Stimulated activated CD4-positive, alpha-beta T cell treated with anti-CD3 and anti-CD28 coated beads, Interleukin-4, amount 100 ng/mL, for 1 hour (primary cell): ENCODE results near the gene PRUNE2.

Experiments
- DNase-seq: peaks from one replicate; pipeline ENCODE4 v3.0.0-alpha.2; 2020

The PRUNE2 gene

DNA sequence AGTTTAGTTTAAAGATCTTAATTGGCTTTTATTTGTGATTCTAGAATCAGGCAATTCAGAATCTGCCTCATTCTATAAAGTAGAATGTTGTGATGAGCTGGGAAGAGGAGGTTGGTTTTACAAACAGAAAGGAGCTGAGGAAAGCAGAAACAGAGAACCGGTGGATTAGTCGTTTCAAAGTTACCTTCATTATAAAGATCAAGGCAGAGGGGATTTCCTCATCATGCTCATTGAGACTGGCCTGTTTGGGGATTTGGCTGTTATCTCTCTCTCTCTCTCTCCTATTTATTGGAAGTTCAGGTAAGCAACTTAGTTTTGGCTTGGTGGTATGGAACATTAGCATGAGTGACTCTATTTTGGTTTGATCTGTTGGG lies 313.0 kb downstream of the PRUNE2 start:
- DNase-seq, result no peak

DNA sequence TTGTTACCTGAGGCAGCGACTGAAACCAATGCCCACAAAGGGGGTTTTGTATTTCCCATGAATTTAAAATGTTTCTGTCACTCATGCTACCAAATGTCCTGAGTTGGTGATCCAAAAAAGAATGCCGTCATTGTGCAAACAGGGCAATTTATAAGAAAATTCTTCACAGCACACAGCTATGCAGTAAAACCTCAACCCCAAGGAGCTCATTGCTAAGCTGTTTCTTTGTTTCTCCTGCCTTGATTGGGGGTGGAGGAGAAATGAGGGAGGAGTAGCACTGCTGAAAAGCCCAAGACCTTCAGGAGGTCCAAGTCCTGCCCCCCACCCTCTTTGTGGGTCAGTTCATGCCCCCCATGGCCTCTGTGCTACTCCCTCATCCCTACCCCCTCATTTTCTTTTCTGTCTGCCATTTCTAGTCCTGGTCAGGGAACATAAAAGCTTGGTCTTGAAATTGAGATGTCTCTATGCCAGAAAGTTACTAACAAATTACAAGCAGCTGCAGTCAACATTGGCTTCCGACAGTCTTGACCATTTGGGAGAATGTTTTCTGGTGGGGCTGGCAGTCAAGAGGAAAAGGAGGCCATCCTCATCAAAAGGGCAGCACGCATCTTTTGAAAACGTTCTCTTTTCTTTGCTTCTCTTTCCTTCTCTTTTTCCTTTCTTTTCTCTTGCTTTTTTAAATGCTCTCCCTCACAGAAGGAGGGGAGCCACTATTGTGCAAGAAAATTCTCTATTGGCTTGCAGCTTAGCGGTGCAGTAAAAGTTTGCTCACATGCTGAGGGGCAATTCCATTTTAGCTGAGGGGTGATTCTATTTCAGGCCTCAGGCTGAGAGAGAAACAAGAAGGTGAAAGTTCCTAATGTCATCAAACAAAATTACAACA lies 313.6 kb downstream of the PRUNE2 start:
- no peak for DNase-seq

DNA sequence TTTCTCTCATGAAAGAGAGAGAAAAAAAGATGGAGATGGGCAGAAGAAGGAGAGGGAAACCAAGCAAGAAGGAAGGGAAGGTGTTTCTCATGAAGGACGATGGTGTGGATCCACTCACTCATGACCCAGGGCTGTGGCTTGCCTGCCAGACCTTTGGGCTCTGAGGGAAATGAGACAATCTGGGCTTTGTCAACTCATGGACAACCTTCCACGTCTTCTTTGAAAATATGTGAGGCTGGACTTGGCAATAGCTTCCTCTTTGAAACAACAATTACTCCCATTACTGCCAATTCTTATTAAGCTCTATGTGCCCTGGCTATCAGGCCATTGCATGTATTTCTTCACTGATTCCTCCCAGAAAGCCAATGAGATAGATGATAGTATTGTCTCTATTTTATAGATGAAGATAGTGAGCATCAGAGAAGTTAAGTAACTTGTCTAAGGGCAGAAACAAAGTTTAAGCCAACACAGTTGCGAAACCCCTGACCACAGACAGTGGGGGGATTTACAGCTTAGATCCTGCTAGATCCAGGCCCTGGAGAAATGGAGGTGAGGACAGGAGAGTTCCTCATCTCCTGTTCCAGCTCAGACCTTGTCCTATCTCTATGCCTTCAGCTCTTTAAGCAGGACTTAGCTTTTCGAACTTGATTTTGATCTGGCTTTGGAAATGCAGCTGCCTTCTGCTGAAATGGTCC lies 314.5 kb downstream of the PRUNE2 start:
- no peak for DNase-seq

DNA sequence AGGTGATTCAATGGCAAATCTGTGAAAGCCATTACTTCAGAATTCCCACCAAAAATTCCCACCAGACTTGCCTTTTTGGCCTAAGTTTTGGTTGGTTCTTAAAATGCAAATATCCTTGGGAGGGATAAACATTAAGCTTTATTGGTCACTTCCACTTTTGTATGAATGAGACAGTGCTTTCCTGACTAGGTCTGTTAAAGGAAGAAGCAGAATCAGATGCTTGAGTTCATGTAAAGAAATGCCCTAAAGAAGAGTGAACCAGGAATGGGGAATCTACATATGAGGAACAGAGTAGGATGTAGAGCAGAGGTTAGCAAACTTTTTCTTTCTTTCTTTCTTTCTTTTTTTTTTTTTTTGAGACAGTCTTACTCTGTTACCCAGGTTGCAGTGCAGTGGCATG lies 317.6 kb downstream of the PRUNE2 start:
- DNase-seq, result no peak

DNA sequence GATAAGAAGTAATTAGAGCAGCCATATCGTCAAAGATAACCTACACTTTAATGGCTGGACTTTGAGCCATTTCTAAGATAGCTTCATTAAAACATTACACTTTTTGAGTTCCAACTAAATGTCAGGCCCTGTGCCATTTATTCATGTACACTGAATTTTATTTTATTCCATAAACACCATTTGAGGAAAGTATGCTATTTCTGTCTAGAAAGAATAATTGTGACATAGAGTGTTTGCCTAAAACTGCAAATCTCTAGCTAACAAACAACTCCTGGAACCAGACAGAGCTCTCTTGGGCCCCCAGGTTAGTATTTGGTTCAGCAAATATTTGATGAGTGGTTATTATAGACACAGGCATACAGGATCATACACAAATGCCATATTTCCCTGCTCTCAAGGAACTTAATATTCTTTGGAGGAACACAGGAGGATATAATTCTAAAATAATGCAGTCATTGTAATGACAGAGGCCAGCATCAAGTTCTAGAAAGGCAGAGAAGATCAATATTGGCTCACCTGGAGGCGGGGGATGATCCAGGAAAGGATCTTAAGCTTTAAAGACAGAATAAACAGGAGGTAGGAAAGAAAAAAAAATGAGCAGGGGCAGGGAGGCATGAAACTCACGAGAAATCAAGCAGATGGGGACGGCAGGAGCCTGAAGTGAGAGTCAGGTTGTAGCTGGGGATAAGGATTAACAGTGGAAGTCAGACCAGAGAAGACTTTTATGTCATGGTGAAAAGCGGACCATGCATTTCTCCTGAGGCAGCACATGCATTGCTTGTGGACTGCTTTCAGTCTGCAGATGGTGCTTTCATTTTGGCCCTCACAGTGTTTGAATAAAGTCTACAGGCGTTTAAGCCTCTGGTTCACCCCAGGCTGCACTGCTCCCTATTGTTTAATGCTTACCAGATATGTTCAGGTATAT lies 319.3 kb downstream of the PRUNE2 start:
- DNase-seq, result no peak

DNA sequence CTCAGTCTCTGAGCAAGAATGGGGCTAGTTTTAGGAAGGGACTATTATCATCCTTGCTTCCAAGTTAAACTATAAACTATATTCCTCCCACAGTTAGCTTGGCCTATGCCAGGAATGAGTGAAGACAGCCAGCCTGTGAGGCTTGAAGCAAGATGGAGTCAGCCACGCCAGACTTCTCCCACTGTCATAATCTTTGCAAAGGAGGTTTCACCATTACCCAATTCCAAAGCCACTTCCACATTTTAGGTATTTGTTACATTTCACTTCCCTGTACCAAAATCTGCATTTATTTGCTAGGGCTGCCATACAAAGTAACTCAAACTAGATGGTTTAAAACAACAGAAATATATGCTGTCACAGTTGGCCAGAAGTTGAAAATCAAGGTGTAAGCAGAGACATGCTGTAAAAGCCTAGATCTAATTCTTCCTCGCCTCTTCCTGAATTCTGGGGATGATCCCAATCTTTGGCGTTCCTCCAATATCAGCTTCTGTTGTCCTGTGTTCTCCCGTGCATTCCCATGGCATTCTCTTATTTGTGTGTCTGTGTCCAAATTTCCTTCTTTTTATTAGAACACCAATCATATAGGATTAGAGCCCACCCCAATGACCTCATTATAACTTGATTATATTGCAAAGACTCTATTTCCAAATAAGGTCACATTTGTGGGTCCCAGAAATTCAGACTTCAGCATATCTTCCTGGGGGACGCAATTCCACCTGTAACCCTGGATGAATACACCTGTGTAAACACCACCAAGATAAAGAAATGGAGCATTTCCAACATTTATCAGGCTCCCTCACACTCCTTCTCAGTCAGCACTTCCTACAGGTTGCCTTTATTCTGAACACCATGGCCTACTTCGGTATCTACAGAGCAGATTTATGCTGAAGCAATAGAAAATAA lies 320.2 kb downstream of the PRUNE2 start:
- no peak for DNase-seq

DNA sequence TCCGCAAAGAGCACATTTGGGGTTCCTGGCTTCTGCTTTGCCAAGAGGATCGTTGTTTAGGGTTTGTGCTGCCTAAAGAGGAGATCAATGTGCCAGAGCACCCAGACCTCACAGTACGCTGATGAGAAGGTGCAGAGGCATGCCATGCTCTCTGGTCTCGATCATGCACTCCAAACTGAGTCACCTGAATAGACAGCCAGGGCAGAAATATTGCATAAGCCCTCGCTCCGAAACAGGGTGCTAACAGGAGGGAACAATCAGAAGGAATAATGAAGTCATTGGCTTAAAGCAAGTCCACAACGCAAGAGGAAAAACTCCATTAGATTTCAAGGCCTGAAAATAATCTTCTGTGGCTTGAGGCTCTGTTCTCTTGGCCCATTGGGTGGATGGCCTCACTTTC lies 322.7 kb downstream of the PRUNE2 start:
- DNase-seq, result no peak

DNA sequence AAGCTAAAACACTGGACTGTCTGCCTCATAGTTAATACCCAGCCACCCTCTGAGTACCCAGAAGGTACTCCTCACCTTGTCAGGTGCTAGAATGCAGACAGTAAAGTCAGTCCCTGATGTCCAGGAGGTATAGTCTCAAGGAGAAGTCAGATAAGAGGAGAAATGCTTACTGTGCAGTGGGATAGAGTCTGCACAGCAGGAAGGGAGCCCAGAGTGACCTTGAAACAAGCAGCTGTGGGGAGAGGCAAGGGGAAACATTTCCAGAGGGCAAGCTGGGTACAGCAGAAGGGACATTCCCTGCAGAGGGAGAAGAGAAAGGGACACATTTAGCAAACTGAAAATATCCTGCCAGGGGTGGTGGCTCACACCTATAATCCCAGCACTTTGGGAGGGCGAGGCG lies 324.2 kb downstream of the PRUNE2 start:
- no peak for DNase-seq

DNA sequence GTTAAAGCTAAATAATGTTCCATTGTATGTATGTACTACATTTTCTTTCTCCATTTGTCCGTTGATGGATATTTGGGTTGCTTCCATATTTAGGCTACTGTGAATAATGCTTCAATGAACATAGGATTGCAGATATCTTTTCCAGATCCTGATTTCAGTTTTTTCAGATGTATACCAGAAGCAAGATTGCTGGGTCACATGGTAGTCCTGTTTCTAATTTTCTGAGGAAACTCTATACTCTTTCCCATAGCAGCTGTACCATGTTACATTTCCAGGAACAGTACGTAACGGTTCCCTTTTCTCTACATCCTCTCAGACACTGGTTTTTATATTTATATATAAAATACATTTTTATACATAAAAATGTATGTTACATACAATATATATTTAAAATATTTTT lies 325.1 kb downstream of the PRUNE2 start:
- DNase-seq, result no peak

DNA sequence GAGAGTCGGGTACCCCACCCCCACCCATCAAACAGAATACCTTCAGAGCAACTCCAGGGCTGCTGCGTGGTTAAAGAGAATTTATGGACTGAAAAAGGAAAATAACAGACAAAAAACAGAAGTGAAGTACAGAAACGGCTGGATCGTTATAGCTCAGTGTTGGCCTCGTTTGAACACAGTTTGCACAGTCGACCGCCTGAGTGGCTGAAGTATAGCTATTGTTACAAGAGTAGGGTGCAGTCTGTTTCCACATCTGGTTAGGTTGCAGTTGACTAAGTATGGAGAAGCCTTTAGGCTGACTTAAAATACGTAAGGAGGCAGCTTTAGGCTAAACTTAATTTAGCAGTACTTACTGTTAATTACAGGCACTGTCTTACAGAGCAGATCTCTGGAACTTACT lies 325.7 kb downstream of the PRUNE2 start:
- no peak for DNase-seq

DNA sequence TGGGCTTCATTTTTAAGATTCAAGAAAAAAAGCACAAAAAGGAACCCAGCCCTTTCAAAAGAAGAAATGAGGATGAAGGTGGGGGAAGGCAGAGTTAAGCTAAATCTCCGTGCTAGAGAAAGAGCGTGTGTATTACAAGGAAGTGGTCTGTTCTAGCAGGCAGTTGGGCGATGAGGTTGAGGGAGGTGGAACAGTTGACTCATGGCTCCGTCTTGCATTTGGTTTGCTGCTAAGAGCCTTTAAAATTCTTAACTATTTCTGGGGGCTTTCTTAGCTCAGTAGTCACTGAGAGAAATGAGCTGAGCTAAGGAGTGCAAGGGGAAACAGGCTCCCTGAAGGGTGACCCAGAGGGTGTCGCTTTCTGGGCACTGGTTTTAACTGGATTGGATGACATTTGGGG lies 329.6 kb downstream of the PRUNE2 start:
- DNase-seq, result peak; percentile 18

DNA sequence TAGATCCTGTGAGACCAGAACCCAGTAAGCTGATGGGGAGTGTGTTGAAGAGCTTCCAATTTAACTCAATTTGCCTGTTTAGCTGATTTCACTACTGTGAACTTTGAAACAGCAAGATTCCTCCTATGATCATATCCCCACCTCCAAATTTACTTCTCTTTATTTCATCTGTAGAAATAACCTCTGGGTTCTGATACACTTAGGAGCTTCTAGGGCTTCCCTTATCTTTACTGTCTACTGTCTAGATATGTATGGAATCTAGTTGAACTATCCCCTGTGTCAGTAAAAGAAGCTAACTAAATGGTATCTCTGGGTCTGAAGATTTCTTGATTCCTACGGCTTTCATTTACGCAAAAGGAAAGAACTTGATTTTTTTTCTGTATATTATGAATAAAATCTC lies 330.2 kb downstream of the PRUNE2 start:
- no peak for DNase-seq

DNA sequence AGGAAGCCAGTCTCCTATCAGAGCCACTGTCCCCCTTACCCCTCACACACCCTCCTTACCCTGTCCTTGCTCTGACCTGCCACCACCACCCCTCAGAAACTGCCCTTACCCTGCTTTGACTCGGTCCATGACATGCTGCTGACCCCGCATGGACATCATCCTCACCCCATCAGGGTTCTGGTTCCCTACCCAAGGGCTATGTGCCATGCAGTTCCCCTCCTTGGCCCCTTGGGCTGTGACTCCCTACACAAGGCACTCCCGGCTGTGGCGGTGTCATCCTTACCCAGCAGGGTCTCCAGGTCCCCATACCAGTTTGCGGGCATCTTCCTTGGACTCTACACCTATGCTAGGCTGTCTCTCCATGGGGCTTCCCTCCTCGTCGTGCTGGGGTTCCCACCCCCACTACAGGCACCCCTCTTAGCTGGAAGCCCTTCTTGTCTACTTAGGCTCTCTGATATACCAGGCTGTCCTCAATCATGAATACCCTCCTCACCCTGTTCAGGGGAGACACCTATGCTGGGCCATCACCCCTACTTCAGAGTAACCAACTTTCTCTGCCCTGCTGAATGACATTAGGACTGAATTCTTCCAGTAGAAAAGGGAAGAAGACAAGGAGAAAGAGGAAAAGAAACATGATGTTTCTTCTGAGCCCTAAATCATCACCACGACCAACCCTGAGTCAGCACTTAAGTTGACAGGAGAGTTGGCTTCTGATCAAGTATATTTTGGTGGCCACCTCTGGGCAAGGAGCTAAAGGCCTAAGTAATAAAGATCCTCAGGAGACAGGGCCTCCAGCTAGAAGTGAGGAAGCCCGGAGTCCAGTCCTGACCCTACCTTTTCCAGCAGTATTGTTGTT lies 331.8 kb downstream of the PRUNE2 start:
- no peak for DNase-seq

DNA sequence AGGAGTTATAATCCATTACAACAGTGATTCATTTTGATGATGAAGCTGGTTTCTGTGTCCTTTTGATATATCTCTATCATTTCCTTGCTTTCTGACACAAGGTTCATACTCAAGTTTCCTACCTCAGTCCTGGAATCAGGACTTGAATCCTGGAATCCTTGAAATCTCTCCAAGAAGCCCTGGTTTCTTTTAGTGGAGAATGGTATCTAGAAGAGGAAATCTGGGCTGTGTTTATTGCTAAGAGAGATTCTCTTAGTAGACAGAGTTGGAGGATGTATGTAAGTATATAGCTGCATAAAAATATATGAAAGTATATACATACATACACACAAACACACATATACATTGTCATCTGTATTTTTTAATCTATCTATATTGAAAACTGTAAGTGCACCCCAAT lies 332.5 kb downstream of the PRUNE2 start:
- no peak for DNase-seq

DNA sequence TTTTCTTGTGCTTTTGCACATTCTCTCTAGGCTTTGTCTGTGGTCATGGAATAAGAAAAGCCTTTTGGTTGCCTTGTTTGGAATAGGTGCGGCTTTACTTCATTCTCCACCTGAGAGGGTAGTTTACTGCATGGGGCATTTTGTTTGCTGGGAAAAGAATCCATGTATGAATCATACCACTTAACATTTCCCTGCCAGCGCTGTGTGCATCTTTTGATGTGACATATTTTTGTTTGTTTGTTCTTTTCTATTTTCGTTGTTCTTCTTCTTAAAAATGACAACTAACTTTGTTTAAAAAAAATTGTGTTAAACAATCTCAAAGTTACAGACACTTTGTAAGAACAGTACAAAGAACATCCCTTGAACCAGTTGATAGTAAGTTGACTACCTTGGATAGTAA lies 333.8 kb downstream of the PRUNE2 start:
- DNase-seq, result no peak

DNA sequence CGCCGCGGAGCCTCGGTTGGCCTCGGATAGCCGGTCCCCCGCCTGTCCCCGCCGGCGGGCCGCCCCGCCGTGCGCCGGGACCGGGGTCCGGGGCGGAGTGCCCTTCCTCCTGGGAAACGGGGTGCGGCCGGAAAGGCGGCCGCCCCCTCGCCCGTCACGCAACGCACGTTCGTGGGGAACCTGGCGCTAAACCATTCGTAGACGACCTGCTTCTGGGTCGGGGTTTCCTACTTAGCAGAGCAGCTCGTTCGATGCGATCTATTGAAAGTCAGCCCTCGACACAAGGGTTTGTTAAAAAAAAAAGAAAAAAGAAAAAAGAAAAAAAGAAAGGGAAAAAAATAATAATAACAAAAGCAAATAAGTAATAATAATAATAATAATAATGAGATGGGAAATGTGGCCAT lies 334.2 kb downstream of the PRUNE2 start:
- no peak for DNase-seq

DNA sequence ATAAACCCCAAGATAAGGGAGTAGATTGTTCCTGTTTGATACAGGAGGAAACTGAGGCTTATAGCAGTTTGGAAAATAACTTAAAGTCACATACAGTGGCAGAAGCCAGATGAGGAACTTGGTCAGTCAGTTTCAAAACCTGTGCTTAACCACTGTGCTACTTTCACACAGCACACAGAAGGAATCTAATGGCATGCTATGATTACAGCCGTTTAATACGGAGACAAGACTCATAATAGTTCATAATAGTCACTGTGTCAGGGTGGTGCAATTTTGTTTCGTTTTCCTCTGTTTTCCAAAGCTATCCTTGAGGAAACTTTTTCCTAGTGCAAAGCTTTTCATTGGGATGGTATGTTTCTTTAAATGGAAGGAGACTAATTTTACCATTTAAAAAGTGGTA lies 334.6 kb downstream of the PRUNE2 start:
- DNase-seq, result no peak

DNA sequence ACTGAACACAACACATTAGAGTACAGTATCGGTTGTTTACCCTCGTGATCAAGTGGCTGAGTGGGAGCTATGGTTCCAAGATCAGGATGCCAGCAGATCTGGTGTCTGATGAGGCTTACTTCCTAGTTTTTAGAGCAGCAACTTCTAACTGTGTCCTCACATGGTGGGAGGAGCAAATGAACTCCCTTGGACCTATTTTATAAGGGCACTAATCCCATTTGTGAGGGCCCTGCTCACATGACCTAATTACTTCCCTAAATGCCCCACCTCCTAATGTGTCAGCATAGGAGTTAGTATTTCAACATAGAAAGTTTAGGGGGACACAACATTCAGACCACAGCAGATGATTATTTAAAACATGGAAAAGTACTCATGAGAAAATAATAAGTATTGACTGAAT lies 335.1 kb downstream of the PRUNE2 start:
- DNase-seq, result no peak

DNA sequence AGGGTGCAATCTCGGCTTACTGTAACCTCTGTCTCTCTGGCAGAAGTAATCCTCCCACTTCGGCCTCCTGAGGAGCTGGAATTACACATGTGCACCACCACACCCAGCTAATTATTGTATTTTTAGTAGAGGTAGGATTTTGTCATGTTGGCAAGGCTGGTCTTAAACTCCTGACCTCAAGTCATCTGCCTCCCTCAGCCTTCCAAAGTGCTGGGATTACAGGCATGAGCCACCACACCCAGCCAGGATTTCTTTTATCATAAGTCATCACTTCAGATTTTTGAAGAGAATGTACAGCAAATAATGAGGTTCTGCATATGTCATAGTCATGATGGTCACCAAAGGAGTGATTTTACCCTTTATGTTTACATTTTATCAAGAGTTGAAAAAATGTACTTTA lies 338.8 kb downstream of the PRUNE2 start:
- no peak for DNase-seq

DNA sequence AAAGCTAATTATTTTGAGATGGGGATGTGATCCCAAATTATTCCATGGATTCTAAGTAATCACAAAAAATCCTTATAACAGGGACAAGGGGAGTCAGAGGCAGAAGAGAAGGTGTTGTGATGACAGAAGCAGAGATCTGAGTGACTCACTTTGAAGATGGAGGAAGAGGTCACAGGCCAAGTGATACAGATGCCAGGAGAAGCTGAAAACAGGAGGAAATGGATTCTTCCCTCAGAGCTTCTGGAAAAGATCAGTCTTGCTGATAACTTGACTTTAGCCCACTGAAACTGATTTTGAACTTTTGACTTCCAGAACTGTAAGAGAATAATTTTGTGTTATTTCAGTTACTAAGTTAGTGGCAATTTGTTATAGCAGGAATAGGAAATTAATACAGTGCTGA lies 341.6 kb downstream of the PRUNE2 start:
- DNase-seq, result no peak

DNA sequence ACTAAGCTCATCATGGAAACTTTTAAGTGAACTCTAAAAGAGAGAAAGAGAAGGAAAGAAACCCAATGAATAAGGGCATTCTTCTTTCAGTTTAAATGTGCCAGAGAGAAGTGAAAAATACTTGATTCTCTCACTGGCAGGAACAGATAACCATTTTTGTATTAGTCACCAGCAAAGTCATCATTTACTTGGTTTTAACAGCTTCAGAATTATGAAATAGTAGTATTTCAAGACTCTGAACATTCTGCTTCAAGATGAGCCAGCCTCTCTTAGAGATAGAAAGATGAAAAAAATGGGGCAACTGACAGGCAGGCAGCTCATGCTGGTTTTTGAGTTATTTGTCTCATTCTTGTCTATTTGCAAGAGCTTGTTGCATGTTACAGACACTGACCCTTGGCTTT lies 343.4 kb downstream of the PRUNE2 start:
- no peak for DNase-seq
